HEK293T (cell line): Measurements from ENCODE around the gene SEMA4D.

Source experiments
- CTBP1 ChIP-seq: fragments of 450-650 bp; IDR thresholded peaks from 2 replicates; pipeline ENCODE4 v1.6.1; 2016; ENCODE audit warnings: borderline replicate concordance
- FOXK2 ChIP-seq: fragments of 450-650 bp; IDR thresholded peaks from 2 replicates; pipeline ENCODE4 v1.6.1; 2016; ENCODE audit warnings: mild to moderate bottlenecking
- L3MBTL2 ChIP-seq: fragments of 450-650 bp; conservative IDR thresholded peaks from 2 replicates; pipeline ENCODE4 v1.6.1; 2016; ENCODE audit warnings: mild to moderate bottlenecking
- LEF1 ChIP-seq: fragments of 450-650 bp; IDR thresholded peaks from 2 replicates; pipeline ENCODE4 v1.6.1; 2017; ENCODE audit warnings: mild to moderate bottlenecking, borderline replicate concordance
- SUZ12 ChIP-seq: fragments of 450-650 bp; IDR thresholded peaks from 2 replicates; pipeline ENCODE4 v1.6.1; 2016; ENCODE audit warnings: mild to moderate bottlenecking
- ZNF384 ChIP-seq: fragments of 450-650 bp; IDR thresholded peaks from 2 replicates; pipeline ENCODE4 v1.6.1; 2016

- TF ChIP-seq L3MBTL2 (no peak), FOXK2 (no peak), ZNF384 (no peak), CTBP1 (no peak), SUZ12 (no peak), LEF1 (no peak)
Measured at GRCh38 chr9:89524963-89525362, 27.1 kb upstream of the SEMA4D start.
